Measurements from ENCODE around the gene WIPF2.
"Not testable (repeated sequence)": the region's sequence is repeated elsewhere in the genome, so short reads cannot be mapped to it uniquely, and the experiment has no call there.

WIPF2 gene

GRCh38 chr17:40192961-40193360 lies 26.1 kb upstream of the WIPF2 start:
- no peak for DNase-seq

GRCh38 chr17:40194821-40195220 lies 24.3 kb upstream of the WIPF2 start:
- DNase-seq: no peak

- DNase-seq: no peak
Measured at GRCh38 chr17:40197550-40197949, 21.6 kb upstream of the WIPF2 start.

GRCh38 chr17:40197965-40198456 lies 21.1 kb upstream of the WIPF2 start:
- peak in 5 of 6 experiments; percentile 13 to 32 (median 20) for DNase-seq

GRCh38 chr17:40198576-40198975 lies 20.5 kb upstream of the WIPF2 start:
- no peak for DNase-seq

- DNase-seq: no peak
Measured at GRCh38 chr17:40203131-40203530, 16.0 kb upstream of the WIPF2 start.

GRCh38 chr17:40206193-40206592 lies 12.9 kb upstream of the WIPF2 start:
- not testable (repeated sequence) for DNase-seq

- no peak for DNase-seq
Measured at GRCh38 chr17:40209404-40210093, 9.6 kb upstream of the WIPF2 start.

- not testable (repeated sequence) for DNase-seq
Measured at GRCh38 chr17:40213914-40214313, 5.2 kb upstream of the WIPF2 start.

- no peak for DNase-seq
Measured at GRCh38 chr17:40218006-40218739, 931 bp upstream of the WIPF2 start.

- peak in 4 of 6 experiments; percentile 12 to 52 (median 44) for DNase-seq
Measured at GRCh38 chr17:40219594-40220338, 662 bp downstream of the WIPF2 start.

GRCh38 chr17:40224718-40225550 lies 5.8 kb downstream of the WIPF2 start:
- no peak for DNase-seq

GRCh38 chr17:40229146-40229545 lies 10.0 kb downstream of the WIPF2 start:
- not testable (repeated sequence) for DNase-seq

GRCh38 chr17:40230670-40231069 lies 11.6 kb downstream of the WIPF2 start:
- no peak for DNase-seq

- DNase-seq: not testable (repeated sequence)
Measured at GRCh38 chr17:40231928-40232327, 12.8 kb downstream of the WIPF2 start.

GRCh38 chr17:40241252-40241834 lies 22.2 kb downstream of the WIPF2 start:
- DNase-seq: no peak

- no peak for DNase-seq
Measured at GRCh38 chr17:40242774-40243173, 23.7 kb downstream of the WIPF2 start.

GRCh38 chr17:40243761-40244160 lies 24.7 kb downstream of the WIPF2 start:
- no peak for DNase-seq

- no peak for DNase-seq
Measured at GRCh38 chr17:40244255-40244654, 25.2 kb downstream of the WIPF2 start.

- no peak for DNase-seq
Measured at GRCh38 chr17:40247926-40248495, 28.9 kb downstream of the WIPF2 start.

GRCh38 chr17:40248507-40248906 lies 29.4 kb downstream of the WIPF2 start:
- no peak for DNase-seq

GRCh38 chr17:40251576-40251975 lies 32.5 kb downstream of the WIPF2 start:
- DNase-seq: no peak
